Urinary bladder (tissue), 4 donors: ENCODE results near the gene AEBP1. TPM values are rescaled to one million over a fixed set of nuclear protein-coding genes. Genes with fewer than 3 reads are reported as not detected.
A peak's percentile ranks its signal among the peaks of the same experiment; 100 is the strongest.

Experiments used
- DNase-seq: peaks from one replicate; pipeline ENCODE4 v3.0.0-alpha.2; 2015; ENCODE audit errors: extremely low spot score
- H3K27ac ChIP-seq: one replicate; pipeline ENCODE4 v1.5.1; 2013; ENCODE audit warnings: low read depth, mild to moderate bottlenecking, moderate library complexity
- H3K36me3 ChIP-seq: one replicate; pipeline ENCODE4 v1.6.1; 2013; ENCODE audit warnings: mild to moderate bottlenecking, moderate library complexity; ENCODE audit not compliant: insufficient read depth
- H3K4me1 ChIP-seq: one replicate; pipeline ENCODE4 v1.6.1; 2013; ENCODE audit warnings: mild to moderate bottlenecking, moderate library complexity; ENCODE audit not compliant: insufficient read depth
- H3K4me3 ChIP-seq: one replicate; pipeline ENCODE4 v1.5.1; 2013; ENCODE audit warnings: low read depth, low read length
- WGBS: extraction: QIAGEN DNeasy Blood & Tissue Kit; methylation state at CpG from one replicate; pipeline ENCODE4 v1.1.7; 2013; 5-methylcytosine and 5-hydroxymethylcytosine counted together
- polyA plus RNA-seq: library from polyadenylated mRNA; stranded (reverse); fragments of 200-250 nt; gene quantifications from one replicate; pipeline ENCODE4 v1.2.3, GENCODE V29; 2013
- total RNA-seq: library from RNA; depleted of rRNA; stranded (reverse); fragments of >200 nt; gene quantifications from one replicate; pipeline ENCODE4 v1.2.3, GENCODE V29; 2014
- donor health status: healthy with polysubstance abuse.
- donor health status: healthy.

AEBP1 gene
- total RNA-seq, result 57.2 TPM
- polyA plus RNA-seq, result 247 TPM

DNA sequence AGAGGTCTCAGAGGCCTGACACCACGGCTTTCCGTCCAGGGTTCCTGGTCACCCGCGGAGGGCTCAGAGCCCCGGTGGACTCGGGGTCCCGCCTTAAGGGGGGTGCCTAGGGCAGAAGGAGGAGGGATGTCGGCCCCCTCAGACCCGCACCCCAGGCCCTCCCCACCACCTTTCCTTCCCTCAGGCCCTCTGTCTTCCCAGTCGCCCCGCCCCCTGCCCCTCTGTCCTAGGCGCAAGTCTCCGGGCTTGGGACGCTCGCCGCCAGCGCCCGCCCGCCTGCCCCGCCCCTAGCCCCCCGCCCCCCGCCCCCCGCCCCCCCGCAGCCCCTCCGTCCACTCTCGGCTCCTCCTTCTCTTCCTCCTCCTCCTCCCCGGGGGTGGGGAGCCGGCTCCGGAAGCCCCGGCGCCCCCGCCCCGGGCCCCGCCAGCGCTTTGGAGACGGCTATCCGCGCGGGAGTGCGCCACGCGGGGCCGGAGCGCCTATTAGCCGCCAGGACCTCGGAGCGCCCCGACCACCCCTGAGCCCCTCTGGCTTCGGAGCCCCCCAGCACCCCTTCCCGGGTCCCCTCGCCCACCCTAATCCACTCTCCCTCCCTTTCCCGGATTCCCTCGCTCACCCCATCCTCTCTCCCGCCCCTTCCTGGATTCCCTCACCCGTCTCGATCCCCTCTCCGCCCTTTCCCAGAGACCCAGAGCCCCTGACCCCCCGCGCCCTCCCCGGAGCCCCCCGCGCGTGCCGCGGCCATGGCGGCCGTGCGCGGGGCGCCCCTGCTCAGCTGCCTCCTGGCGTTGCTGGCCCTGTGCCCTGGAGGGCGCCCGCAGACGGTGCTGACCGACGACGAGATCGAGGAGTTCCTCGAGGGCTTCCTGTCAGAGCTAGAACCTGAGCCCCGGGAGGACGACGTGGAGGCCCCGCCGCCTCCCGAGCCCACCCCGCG lies at the start of gene AEBP1:
Gene AEBP1 (plus strand): TSS at position 423 of the 937 bp plus-strand sequence. CDS start 321 bp downstream, at position 744.
- Histone ChIP-seq H3K4me3 (peak within 1 kb of the TSS; percentile 59), H3K4me1 (no peaks in the 10 kb centered on the region), H3K27ac (peak within 1 kb of the TSS; percentile 69), H3K36me3 (no peaks in the 10 kb centered on the region)
- no peak for DNase-seq
- WGBS, result 4% methylated on average over 80 of the region's 87 CpGs

DNA sequence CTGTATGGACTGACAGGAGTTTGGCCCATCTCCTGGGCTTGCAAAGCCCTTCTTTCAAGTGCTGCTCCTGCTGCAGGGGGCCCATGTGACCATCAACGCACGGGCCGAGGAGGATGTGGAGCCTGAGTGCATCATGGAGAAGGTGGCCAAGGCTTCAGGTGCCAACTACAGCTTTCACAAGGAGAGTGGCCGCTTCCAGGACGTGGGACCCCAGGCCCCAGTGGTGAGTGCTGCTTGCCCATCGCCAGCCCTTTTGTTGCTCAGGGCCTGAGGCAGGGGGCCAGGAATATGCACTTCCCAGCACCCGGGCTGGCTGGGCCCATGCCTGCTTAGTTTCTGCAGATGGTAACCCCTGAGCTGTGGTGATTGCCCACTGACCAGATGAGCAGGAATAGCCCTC lies 47.5 kb upstream of the AEBP1 start:
- no peaks in the 10 kb centered on the region for H3K4me1 ChIP-seq
- WGBS, result 92% methylated on average over 7 of the region's 7 CpGs
- no peak for DNase-seq
- H3K4me3 ChIP-seq, result no peak overlapping the region
- H3K27ac ChIP-seq, result no peak overlapping the region
- peaks cover 11% of the 10 kb centered on the region for H3K36me3 ChIP-seq

DNA sequence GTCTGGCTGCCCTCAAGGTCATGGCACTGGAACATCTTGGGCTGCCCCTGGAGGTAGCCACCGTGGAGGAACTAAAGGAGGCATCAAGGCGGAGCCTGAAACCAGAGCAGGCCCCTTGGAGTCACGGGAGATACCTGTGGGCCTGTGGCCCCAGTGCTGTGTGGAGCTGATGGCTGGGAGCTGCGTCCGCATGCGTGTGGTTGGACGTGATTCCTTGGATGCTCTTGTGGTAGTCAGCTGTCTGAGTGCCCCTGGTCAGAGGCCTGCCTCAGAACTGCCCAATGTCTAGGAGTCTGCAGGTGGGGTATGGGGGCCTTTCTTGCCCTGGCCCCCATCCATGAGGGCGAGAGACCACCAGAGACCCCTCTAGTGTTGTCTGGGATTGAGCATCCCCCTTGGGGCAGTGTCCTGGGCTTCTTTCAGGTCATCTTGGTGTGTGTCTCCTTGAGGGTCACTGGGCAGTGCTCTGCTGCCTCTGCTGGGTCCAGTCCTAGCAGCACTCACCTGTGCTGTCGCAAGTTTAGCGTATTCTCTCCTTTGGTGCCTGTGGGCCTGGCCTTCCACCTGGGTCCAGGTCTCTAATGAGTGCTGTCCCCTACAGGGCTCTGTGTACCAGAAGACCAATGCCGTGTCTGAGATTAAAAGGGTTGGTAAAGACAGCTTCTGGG lies 46.8 kb upstream of the AEBP1 start:
- no peak for DNase-seq
- Histone ChIP-seq H3K36me3 (peaks cover 12% of the 10 kb centered on the region), H3K27ac (no peak overlapping the region), H3K4me1 (no peaks in the 10 kb centered on the region), H3K4me3 (no peak overlapping the region)
- WGBS, result 93% methylated on average over 11 of the region's 11 CpGs

DNA sequence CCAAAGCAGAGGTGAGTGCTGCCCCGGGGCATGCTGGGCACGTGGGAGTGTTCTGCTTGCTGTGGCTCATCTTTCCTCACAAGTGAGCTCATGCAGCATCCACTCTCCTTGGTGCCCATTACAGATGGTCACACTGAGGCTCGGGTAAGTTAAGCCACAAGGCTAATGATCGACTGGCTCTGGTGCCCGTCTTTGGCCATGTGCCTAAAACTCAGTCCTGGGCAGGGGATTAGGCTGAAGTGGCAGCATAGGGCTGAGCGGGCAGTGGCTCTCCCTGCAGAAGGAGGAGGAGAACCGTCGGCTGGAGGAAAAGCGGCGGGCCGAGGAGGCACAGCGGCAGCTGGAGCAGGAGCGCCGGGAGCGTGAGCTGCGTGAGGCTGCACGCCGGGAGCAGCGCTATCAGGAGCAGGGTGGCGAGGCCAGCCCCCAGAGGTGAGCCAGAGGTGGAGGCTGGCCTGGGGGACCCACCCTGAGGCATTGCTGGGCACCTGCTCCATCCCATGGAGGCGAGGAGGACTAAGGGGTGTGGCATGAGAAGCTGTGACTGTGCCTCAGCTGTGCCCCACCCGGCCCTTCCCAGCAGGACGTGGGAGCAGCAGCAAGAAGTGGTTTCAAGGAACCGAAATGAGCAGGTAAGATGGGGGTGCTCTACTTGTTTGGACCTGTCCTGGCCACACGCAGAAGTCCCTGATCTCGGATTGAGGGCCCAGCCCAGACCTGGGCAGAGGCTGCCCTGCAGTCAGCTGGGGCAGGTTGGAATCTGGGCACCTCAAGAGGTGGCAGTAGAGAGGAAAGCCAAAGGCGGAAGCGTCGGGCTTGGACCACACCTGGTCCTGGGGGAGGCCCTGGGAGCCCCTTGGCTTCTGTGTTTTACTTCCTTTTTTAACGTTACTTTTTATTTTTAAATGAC lies 46.0 kb upstream of the AEBP1 start:
- DNase-seq, result no peak
- Histone ChIP-seq H3K27ac (no peak overlapping the region), H3K4me3 (no peak overlapping the region), H3K36me3 (peaks cover 12% of the 10 kb centered on the region), H3K4me1 (no peaks in the 10 kb centered on the region)
- 92% methylated on average over 30 of the region's 30 CpGs for WGBS

DNA sequence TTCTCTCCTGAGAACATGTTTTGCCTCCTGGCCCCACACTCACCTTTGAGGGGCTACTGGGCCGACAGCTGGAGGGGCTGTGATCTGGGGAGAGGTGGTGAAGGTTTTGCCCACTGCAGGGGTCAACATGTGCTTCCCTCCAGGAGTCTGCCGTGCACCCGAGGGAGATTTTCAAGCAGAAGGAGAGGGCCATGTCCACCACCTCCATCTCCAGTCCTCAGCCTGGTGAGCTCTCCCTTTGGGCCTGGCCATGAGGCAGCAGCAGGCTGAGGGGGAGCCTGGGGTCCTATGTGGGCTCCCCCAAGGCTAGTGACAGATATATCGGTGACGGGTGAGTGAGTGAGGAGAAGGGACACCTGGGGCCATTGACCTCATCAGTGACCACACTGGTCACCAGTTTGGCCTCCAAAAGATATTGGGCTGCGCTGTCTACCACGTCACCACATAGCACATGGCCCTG lies 45.4 kb upstream of the AEBP1 start:
- WGBS, result 91% methylated on average over 7 of the region's 7 CpGs
- DNase-seq, result no peak
- Histone ChIP-seq H3K27ac (no peak overlapping the region), H3K4me1 (no peaks in the 10 kb centered on the region), H3K36me3 (peaks cover 12% of the 10 kb centered on the region), H3K4me3 (no peak overlapping the region)

DNA sequence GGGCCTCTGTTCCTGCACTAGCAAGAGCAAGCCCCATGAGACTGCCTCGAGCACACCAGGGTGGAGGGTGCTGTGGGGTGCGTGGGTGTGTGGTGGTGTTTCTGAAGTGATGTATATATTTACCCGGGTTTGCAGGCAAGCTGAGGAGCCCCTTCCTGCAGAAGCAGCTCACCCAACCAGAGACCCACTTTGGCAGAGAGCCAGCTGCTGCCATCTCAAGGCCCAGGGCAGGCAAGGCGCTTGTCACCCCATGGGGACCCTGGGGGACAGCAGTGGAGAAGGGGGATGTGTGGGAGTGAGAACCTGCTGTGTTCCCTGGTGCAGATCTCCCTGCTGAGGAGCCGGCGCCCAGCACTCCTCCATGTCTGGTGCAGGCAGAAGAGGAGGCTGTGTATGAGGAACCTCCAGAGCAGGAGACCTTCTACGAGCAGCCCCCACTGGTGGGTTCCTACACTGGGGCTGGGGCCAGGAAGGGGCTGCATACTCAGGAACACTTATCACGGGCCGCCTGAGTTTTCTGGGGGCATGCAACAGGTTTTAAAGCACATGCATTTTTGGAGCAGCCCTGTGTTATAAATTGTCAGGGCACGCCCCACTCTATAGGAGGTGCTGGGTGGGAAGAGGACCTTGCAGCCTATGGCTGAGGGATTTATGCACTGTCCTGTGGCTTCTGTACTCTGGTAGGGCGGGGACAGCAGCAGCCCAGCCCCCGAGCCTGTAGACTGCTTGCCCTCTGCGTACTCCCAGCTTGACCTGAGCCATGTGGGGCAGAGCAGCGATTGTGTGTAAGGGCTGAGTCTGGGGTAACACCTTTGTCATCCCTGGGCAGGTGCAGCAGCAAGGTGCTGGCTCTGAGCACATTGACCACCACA lies 44.7 kb upstream of the AEBP1 start:
- H3K27ac ChIP-seq, result no peak overlapping the region
- no peak for DNase-seq
- H3K4me3 ChIP-seq, result no peak overlapping the region
- 90% methylated on average over 14 of the region's 14 CpGs for WGBS
- H3K4me1 ChIP-seq, result no peaks in the 10 kb centered on the region
- H3K36me3 ChIP-seq, result peaks cover 12% of the 10 kb centered on the region

DNA sequence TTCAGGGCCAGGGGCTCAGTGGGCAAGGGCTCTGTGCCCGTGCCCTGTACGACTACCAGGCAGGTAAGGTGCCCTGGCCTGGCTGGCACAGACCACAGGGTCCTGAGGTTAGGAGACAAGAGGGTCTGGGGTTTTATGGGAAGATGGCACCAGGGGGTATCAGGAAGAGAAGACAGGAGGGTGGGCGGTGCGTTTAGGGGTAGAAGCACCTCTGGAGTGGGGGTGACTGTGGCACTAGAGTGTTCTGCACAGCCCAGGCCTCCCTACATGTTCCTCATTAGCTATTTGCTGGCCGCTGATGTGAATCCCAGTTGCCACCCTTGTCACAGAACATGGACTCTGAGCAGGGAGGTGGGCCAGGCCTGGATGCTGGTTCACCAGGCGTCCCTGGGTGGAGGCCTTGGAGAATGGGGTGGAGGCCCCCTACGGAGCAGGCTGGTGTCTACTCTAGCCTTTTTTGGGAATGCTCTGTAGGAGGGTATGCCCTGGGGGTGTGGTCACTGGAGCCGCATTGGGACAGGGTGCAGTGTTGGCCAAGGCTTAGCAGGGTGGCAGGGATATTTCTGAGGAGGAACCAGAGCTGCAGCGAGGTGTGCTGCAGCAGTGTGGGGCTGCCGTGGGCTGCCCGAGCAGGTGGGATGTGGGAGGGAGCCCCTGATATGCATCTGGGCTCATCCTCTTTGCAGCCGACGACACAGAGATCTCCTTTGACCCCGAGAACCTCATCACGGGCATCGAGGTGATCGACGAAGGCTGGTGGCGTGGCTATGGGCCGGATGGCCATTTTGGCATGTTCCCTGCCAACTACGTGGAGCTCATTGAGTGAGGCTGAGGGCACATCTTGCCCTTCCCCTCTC lies 43.8 kb upstream of the AEBP1 start:
- no peak for DNase-seq
- H3K4me1 ChIP-seq, result no peaks in the 10 kb centered on the region
- WGBS, result 93% methylated on average over 21 of the region's 21 CpGs
- peaks cover 12% of the 10 kb centered on the region for H3K36me3 ChIP-seq
- H3K4me3 ChIP-seq, result no peak overlapping the region
- H3K27ac ChIP-seq, result no peak overlapping the region

DNA sequence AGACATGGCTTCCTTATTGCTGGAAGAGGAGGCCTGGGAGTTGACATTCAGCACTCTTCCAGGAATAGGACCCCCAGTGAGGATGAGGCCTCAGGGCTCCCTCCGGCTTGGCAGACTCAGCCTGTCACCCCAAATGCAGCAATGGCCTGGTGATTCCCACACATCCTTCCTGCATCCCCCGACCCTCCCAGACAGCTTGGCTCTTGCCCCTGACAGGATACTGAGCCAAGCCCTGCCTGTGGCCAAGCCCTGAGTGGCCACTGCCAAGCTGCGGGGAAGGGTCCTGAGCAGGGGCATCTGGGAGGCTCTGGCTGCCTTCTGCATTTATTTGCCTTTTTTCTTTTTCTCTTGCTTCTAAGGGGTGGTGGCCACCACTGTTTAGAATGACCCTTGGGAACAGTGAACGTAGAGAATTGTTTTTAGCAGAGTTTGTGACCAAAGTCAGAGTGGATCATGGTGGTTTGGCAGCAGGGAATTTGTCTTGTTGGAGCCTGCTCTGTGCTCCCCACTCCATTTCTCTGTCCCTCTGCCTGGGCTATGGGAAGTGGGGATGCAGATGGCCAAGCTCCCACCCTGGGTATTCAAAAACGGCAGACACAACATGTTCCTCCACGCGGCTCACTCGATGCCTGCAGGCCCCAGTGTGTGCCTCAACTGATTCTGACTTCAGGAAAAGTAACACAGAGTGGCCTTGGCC lies 43.0 kb upstream of the AEBP1 start:
- Histone ChIP-seq H3K4me3 (no peak overlapping the region), H3K4me1 (no peaks in the 10 kb centered on the region), H3K36me3 (peaks cover 12% of the 10 kb centered on the region), H3K27ac (no peak overlapping the region)
- 79% methylated on average over 8 of the region's 8 CpGs for WGBS
- no peak for DNase-seq

DNA sequence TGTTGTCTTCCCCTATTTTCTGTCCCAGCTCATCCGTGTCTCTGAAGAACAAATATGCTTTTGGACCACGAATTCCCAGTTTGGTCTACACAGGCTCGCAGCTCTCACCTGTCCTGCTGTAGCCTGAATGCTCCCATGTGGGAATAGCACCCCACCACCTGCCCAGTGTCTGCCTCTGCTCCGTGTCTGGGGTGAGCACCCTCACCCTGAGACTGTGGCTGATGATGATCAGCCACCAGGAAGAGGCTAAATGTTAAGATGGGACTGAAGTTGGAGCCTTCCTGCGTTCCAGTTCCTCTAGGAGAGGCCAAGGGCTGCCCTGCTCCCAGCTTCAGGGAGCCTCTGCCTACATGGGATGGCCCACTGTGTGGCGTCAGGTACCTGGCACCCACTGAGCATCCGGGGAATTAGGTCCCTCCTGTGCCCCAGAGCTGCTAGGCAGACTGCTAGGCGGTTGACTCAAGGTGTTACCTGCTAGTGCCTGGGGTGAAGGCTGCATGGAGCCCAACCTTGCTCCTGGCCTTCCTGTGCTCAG lies 42.4 kb upstream of the AEBP1 start:
- no peak overlapping the region for H3K4me3 ChIP-seq
- 82% methylated on average over 8 of the region's 8 CpGs for WGBS
- no peaks in the 10 kb centered on the region for H3K4me1 ChIP-seq
- no peak for DNase-seq
- peaks cover 12% of the 10 kb centered on the region for H3K36me3 ChIP-seq
- no peak overlapping the region for H3K27ac ChIP-seq

DNA sequence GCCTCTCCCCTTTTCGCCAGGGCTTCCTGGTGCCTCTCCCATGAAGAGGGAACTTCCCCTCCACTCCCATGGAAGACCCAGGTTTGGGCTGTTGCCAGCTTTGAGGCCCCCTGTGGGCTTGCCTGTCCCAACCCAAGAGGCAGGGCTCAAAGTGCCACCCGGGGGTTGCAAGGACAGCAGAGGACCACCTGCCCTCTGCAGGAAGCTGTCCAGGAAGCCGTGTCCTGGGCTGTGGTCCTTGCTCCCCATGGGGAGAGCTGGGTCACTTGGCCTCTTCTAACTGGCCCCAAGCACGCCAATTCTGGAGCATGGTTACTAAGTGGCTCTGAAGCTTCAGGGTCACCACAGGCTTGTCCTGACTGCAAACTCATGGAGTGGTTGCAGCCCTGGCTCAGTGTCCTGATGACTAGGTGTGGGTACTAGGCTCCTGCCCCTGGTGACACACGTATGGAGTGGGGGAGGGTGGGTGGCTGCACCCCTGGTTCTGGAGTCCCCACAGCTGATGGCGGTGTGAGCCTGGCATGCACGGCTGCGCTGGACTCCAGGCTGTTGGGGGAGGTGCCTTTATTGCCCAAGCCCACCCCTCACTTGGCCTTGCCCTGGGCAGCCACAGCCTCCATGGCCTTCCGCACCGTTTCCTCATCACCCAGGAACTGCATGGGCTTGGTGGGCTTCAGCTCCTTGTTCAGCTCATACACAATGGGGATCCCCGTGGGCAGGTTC lies 41.8 kb upstream of the AEBP1 start:
- Histone ChIP-seq H3K4me3 (no peak overlapping the region), H3K27ac (no peak overlapping the region), H3K36me3 (peaks cover 6% of the 10 kb centered on the region), H3K4me1 (no peaks in the 10 kb centered on the region)
- 84% methylated on average over 11 of the region's 11 CpGs for WGBS
- DNase-seq, result no peak

DNA sequence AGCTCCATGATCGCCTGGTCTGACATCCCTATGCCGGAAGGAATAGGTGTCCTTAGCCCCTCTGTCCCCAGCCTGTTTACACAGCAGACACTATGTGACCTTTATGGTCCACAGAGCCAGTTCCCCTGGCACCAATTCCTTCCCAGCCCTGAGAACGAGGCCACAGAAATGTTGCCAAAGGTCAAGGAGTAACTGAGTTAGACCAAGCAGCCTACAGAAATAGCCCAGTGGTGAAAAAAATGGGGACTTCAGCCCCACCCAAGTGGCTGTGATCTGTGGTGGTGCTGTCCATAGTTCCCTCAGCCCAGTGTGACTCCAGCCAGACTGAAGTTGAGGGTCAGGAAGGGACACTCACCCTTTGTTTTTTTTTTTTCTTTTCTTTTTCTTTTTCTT lies 41.2 kb upstream of the AEBP1 start:
- DNase-seq, result no peak
- Histone ChIP-seq H3K4me3 (no peak overlapping the region), H3K27ac (no peak overlapping the region), H3K4me1 (no peaks in the 10 kb centered on the region), H3K36me3 (peaks cover 4% of the 10 kb centered on the region)
- WGBS, result 77% methylated on average over 3 of the region's 3 CpGs
